CD4-positive, alpha-beta T cell treated with Interleukin-15 for 1 hour (primary cell): Measurements from ENCODE around the gene UNC13A.
"Not testable (repeated sequence)": the region's sequence is repeated elsewhere in the genome, so short reads cannot be mapped to it uniquely, and the experiment has no call there.

Experiments used
- DNase-seq: peaks from one replicate; pipeline ENCODE4 v3.0.0-alpha.2; 2020

Gene UNC13A

GRCh38 chr19:17599780-17600179 is 88.4 kb downstream of the UNC13A start:
- no peak for DNase-seq

GRCh38 chr19:17598953-17599352 is 89.2 kb downstream of the UNC13A start:
- no peak for DNase-seq

GRCh38 chr19:17598063-17598462 is 90.1 kb downstream of the UNC13A start:
- DNase-seq = not testable (repeated sequence)

GRCh38 chr19:17594296-17594695 is 93.9 kb downstream of the UNC13A start:
- DNase-seq = not testable (repeated sequence)

- no peak for DNase-seq
These were observed 97.3 kb downstream of the UNC13A start for GRCh38 chr19:17590866-17591265.

GRCh38 chr19:17585395-17585794 is 102.8 kb downstream of the UNC13A start:
- DNase-seq = not testable (repeated sequence)

- no peak for DNase-seq
These were observed 104.0 kb downstream of the UNC13A start for GRCh38 chr19:17584132-17584531.

- no peak for DNase-seq
These were observed 105.5 kb downstream of the UNC13A start for GRCh38 chr19:17582613-17583012.

- DNase-seq = no peak
These were observed 106.8 kb downstream of the UNC13A start for GRCh38 chr19:17581211-17581874.

GRCh38 chr19:17580470-17581144 is 107.5 kb downstream of the UNC13A start:
- DNase-seq = no peak

- DNase-seq = peak; percentile 48
These were observed 108.4 kb downstream of the UNC13A start for GRCh38 chr19:17579661-17580244.

- DNase-seq = no peak
These were observed 110.6 kb downstream of the UNC13A start for GRCh38 chr19:17577457-17578097.

GRCh38 chr19:17576758-17577456 is 111.2 kb downstream of the UNC13A start:
- no peak for DNase-seq

GRCh38 chr19:17575871-17576757 is 112.0 kb downstream of the UNC13A start:
- no peak for DNase-seq

- DNase-seq = no peak
These were observed 115.5 kb downstream of the UNC13A start for GRCh38 chr19:17572638-17573037.

- no peak for DNase-seq
These were observed 117.4 kb downstream of the UNC13A start for GRCh38 chr19:17570791-17571190.

- not testable (repeated sequence) for DNase-seq
These were observed 117.9 kb downstream of the UNC13A start for GRCh38 chr19:17570291-17570690.

GRCh38 chr19:17567940-17568339 is 120.2 kb downstream of the UNC13A start:
- DNase-seq = no peak

GRCh38 chr19:17565611-17566010 is 122.5 kb downstream of the UNC13A start:
- no peak for DNase-seq

GRCh38 chr19:17564781-17565180 is 123.4 kb downstream of the UNC13A start:
- no peak for DNase-seq

- DNase-seq = no peak
These were observed 125.6 kb downstream of the UNC13A start for GRCh38 chr19:17562561-17562960.

- no peak for DNase-seq
These were observed 126.1 kb downstream of the UNC13A start for GRCh38 chr19:17562097-17562496.
